LoVo (cell line): ENCODE results near the gene ADAMTS6.
A peak's percentile ranks its signal among the peaks of the same experiment; 100 is the strongest.
"Not testable (repeated sequence)": the region's sequence is repeated elsewhere in the genome, so short reads cannot be mapped to it uniquely, and the experiment has no call there.

Source experiments
- DNase-seq: peaks from one replicate; pipeline ENCODE4 v3.0.0-alpha.2; 2016; ENCODE audit warnings: low spot score

The ADAMTS6 gene

DNA sequence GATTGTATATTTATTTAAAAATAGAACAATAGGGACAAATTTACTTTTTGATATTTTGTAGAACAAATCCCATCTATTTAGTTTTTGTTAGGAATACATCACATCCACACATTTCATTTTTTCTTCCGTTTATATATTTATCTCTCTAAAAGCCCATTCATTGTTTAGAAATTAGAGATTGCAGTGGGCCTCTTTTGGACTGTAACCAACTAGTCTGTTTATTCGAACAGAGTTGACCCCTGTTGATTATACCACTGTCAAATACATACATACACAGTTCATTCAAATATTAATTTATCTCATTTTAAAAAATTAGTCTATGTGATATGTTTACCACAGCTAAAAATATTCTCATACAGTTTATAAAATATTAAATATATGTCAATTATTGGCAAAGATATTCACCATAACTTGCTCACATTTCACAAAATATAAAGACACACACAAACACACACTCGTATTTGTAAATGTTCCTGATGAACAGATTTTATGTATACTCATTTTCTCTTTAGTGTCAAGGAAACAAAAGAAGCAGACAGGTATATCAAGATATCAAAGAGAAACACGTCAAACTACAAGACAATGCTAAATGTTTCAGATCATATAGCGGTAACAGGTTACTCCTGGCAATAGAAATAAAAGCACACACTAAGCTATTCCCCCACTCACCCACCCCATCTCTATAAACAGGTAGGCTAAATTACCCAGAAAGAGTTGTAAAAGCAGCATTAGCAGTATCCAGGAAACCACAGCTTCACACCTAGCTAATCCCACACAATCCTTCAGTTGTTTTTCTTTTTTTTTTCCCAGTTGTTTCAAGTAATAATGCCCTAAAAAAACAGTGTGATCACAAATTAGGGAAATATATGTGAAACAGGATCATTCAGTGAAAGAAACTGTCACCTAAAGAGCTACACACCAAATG is 283.9 kb downstream of the ADAMTS6 start:
- DNase-seq = no peak

GRCh38 chr5:65194871-65195270 is 286.8 kb downstream of the ADAMTS6 start:
- DNase-seq = no peak

DNA sequence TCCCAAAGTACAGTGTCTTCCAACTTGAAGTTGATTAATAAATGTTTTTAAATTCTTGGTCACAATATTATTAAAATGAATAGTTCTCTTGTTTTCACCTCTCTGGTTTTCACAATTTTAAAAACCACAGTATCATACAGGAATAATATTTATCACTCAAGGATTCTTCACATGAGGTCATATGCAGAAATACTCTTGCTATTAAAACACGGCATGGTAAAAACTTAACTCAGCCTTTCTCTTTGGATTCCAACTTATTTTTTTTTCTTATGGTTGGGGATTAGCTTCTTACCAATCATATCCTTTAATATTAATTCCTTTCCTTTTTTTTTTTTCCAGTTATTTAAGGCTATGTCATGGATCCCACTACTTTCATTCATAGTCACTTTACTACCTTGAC is 289.4 kb downstream of the ADAMTS6 start:
- no peak for DNase-seq

- no peak for DNase-seq
Measured at GRCh38 chr5:65191554-65192135, 290.1 kb downstream of the ADAMTS6 start.

- no peak for DNase-seq
Measured at GRCh38 chr5:65190328-65191053, 291.2 kb downstream of the ADAMTS6 start.

DNA sequence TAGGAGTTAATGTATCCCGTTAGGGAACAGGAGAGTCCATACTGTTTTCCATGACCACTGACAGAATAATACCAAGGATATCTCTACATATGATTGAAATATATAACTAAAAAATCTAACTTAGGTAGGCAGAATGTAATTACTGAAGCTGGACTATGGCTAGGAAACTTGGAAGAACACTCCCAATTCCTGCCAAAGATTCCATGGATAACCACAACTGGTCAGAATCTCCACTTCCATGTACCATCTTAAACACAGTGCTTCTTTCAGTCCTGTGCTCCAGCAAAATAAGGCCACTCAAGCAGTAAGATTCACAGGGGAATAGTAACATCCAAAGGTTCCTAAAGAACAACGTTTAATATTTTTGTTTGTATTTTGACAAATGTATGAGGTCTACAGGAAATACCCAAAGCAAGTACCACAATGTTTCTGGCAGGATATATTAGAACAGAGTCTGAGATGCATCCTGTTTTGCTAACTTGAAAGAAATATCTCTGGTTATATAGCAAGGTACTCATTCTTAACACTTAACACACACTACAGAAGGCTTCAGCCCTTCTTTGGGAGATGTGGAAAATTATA is 295.0 kb downstream of the ADAMTS6 start:
- DNase-seq = no peak

DNA sequence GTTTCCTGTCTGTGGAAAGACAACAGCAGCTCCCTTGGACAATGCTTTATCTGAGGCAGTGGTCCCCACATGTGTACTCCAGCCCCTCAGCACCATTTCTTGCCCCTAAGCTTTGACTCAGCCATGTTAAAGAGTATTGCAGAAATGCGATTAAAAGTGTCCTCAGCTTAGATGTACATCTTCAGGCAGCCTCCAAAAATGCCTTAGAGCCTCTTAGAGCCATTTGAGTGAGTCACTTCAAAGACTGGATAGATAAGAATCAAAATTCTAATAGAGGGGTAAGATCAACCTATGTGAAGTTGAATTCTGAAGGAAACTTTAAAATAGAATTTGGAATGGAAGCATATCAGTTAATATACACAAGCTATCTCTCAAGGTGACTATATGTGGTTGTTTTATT is 296.3 kb downstream of the ADAMTS6 start:
- no peak for DNase-seq

DNA sequence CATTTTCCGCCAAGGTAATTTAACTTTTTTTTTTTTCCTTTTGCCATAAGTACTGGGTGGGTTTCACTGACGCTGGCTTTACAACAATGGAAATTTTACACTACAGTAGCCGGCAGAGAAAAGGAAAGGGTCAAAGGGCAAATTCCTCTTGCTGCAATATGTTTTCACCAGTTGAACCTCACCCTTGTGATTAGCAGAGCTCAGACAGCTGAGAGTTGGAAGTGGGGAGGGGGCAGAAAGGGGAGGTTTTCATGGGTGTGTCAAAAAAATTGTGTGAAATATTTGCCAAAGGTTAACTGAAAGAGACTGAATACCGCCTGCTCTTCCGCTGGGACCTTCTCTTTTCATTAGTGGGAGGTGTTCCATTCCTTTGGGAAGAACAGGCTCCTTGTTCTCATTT is 296.9 kb downstream of the ADAMTS6 start:
- peak; percentile 30 for DNase-seq

- not testable (repeated sequence) for DNase-seq
Measured at GRCh38 chr5:65174231-65174630, 307.5 kb downstream of the ADAMTS6 start.

- no peak for DNase-seq
Measured at GRCh38 chr5:65173130-65173525, 308.6 kb downstream of the ADAMTS6 start.

DNA sequence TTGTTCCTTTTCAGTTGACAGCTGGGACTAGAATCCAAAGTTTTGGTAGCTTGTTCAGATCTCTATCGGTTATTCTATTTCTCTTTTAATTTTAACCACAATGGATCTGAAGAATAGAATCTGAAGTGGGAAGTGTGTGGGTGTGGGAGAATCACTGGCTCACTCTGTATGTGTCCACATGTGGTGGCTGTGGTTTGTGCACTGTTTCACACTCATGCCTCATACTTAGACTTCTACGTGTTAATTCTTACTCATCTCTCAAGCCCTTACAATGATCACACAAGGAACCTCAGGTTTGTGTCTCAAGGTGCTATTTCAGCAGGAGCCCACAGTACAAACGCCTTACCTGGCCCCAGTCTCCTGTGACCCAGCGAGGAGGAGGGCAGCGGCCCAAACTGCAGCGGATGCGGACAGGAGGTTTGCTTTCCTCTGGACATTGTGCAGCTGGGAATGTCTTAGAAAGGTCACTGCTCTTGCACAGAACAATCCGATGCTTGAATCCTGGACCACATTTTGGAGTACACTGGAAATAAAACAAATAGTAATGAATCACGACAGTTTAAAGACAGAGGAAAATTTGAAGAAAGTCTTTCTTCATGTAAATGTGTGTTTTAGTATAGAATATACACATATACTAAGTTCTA is 309.1 kb downstream of the ADAMTS6 start:
- no peak for DNase-seq

GRCh38 chr5:65171645-65172044 is 310.1 kb downstream of the ADAMTS6 start:
- no peak for DNase-seq

- no peak for DNase-seq
Measured at GRCh38 chr5:65163698-65164097, 318.0 kb downstream of the ADAMTS6 start.

GRCh38 chr5:65161655-65162054 is 320.1 kb downstream of the ADAMTS6 start:
- no peak for DNase-seq

- DNase-seq = peak; percentile 67
Measured at GRCh38 chr5:65157906-65158603, 323.7 kb downstream of the ADAMTS6 start.

DNA sequence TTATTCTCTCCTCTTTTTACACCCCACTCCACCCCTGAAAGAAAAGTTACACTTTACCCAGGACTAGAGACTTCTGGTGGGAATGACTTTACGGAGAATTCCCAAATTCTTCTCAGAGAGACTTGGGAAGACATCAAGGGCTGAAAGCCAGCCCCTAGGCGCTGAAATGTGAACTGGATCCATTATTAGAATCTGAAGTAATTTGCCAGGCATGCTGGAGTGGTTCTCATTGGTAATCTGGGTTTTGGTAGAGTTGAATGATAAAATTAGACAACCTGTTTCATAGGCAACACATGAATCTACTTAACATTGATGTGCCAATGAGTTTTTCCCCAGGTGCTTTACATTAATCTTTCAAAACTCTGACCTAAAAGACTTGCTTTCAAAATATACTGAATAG is 324.8 kb downstream of the ADAMTS6 start:
- no peak for DNase-seq

GRCh38 chr5:65152131-65152530 is 329.6 kb downstream of the ADAMTS6 start:
- peak; percentile 28 for DNase-seq

GRCh38 chr5:65151614-65152013 is 330.1 kb downstream of the ADAMTS6 start:
- DNase-seq = no peak

DNA sequence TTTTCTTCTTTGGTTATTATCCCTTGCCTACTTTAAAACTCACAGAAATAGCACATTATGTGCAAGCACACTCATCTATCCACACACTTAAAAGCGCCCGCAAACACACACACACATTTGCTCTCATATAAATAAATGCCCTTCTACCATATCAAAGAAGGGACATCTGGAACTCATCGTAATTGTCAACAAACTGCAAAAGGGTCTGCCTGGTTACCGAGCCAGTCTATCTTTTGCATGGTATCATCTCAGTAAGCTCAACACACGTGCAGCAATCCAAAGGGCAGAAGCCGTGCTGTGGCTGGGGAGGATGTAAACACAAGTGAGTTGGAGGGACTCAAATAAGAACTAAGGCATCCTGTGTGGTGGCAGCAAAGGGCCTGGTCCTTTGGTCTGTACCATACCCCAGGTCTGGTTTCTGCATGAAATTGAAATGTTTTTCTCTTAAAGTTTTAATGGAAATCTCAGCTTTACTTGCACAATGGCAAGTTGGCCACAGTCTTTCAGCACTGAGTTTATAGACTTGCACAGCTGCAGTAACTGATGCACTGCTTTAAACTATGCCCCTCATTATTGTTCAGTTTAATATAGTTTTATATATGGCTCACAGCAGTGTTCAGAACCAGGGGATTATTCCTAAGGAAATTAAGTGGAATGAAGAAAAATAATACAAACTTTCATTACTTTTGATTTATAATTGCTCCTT is 331.0 kb downstream of the ADAMTS6 start:
- no peak for DNase-seq

DNA sequence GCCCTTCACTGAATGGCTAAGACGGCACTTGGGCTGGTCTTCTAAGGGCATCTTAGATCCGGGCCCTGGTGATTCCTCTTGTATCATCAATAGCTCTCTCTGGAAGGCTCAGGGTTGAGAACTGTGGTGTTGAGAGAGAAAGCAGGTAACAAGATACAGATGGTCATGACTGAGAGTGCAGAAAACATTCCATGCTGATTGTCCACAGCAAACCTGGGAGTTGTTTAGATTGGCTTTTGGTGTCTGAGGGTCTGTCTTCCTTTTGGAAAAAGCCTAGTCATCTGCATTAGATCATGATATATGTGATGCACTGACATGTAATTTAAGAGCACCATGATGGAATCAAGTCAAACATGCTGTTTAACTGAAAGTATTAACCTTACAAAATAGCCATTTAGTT is 331.9 kb downstream of the ADAMTS6 start:
- DNase-seq = no peak
